ENCODE results near the gene MAP4K4.

GRCh38 chr2:101812226-101812625, 114.7 kb downstream of the MAP4K4 start:
- TF ChIP-seq CTCF (IDR thresholded peaks at IDR 0.05) (no peak), POLR2A (IDR thresholded peaks at IDR 0.05) (no peak)

Measured in adrenal gland (tissue), 5 donors.